ENCODE measurements around the gene NRAP.

- TF ChIP-seq CTCF (IDR thresholded peaks at IDR 0.05; ENCODE audit: poor library complexity): no peak
- TF ChIP-seq EZH2phosphoT487 (IDR thresholded peaks at IDR 0.05; ENCODE audit: low read depth, severe bottlenecking, unreplicated experiment): no peak
- TF ChIP-seq EZH2 (IDR thresholded peaks at IDR 0.05; ENCODE audit: borderline replicate concordance): no peak
These were observed 119.4 kb downstream of the NRAP start for GRCh38 chr10:113544392-113544791.

Measured in hepatocyte (in vitro differentiated cells).